Lung (tissue), 12 donors: Measurements from ENCODE around the gene ZBTB4. TPM values are rescaled to one million over a fixed set of nuclear protein-coding genes. Genes with fewer than 3 reads are reported as not detected.
A peak's percentile ranks its signal among the peaks of the same experiment; 100 is the strongest.

Experiments used
- ATAC-seq: fragments of 200-7000 bp; cut with Tn5 transposase; one replicate; pipeline ENCODE4 v1.9.1; 2020; ENCODE audit warnings: moderate number of reproducible peaks; ENCODE audit not compliant: insufficient read depth, low FRiP score
- DNase-seq, 3 donors: peaks; one replicate each; pipeline ENCODE4 v3.0.0-alpha.2; 2013 to 2017
- H3K27ac ChIP-seq, 2 donors: one replicate each; pipeline ENCODE4 v1.5.1; 2013; ENCODE audit warnings: mild to moderate bottlenecking in 2 of 2, moderate library complexity in 2 of 2, control low read depth in 1 of 2, inconsistent platforms in 1 of 2, low read depth in 1 of 2, low read length in 1 of 2
- H3K27me3 ChIP-seq, 3 donors: one replicate each; pipeline ENCODE4 v1.5.1; 2013; ENCODE audit warnings: low read length in 2 of 3; ENCODE audit not compliant: control insufficient read depth in 3 of 3, insufficient read depth in 3 of 3
- H3K36me3 ChIP-seq, 4 donors: one replicate each; pipeline ENCODE4 v1.5.1; 2013; ENCODE audit warnings: low read length in 4 of 4, mild to moderate bottlenecking in 1 of 4, moderate library complexity in 1 of 4; ENCODE audit not compliant: control insufficient read depth in 4 of 4, insufficient read depth in 4 of 4
- H3K4me1 ChIP-seq, 5 donors: one replicate each; pipeline ENCODE4 v1.5.1; 2013; ENCODE audit warnings: low read length in 5 of 5, mild to moderate bottlenecking in 2 of 5, moderate library complexity in 1 of 5; ENCODE audit not compliant: control insufficient read depth in 5 of 5, insufficient read depth in 5 of 5
- H3K4me3 ChIP-seq: one replicate; pipeline ENCODE4 v1.5.1; 2013; ENCODE audit warnings: mild to moderate bottlenecking, control low read depth, moderate library complexity
- H3K9ac ChIP-seq, 2 donors: one replicate each; pipeline ENCODE4 v1.5.1; 2013; ENCODE audit warnings: low read length in 2 of 2, control low read depth in 1 of 2; ENCODE audit not compliant: insufficient read depth in 1 of 2
- H3K9me3 ChIP-seq, 4 donors: one replicate each; pipeline ENCODE4 v1.5.1; 2013; ENCODE audit warnings: low read length in 3 of 4, mild to moderate bottlenecking in 1 of 4, moderate library complexity in 1 of 4; ENCODE audit not compliant: control insufficient read depth in 4 of 4, insufficient read depth in 3 of 4
- WGBS, 2 donors: extraction: QIAGEN DNeasy Blood & Tissue Kit; methylation state at CpG; one replicate each; pipeline ENCODE4 v1.1.7; 2013; 5-methylcytosine and 5-hydroxymethylcytosine counted together
- polyA plus RNA-seq, 2 donors: library from polyadenylated mRNA; stranded (reverse); fragments of 200-250 nt; gene quantifications; one replicate each; pipeline ENCODE4 v1.2.1, GENCODE V29; 2013
- total RNA-seq, 2 donors: library from RNA; depleted of rRNA in 1 of 2; stranded (reverse); fragments of >200 nt in 1 of 2; gene quantifications; one replicate each; pipeline ENCODE4 v1.2.1, GENCODE V29; 2014 to 2021
- TF ChIP-seq, protein P1 (sequence below): IDR thresholded peaks from 2 replicates; pipeline ENCODE4 v1.5.1; 2012; ENCODE audit warnings: mild to moderate bottlenecking; ENCODE audit errors: control extremely low read depth, extremely low read depth
- donor health status: control.
- donor health status: control.
- donor health status: Bipolar disorder and iron deficiency.
- donor health status: healthy.
- donor health status: DM: yes; HTN: yes; CAD: no.

The ZBTB4 gene
- total and polyA plus RNA-seq, 4 donors, result 20.1 to 56.4 (median 33.5) TPM

- WGBS, 2 donors, result 76 to 85% methylated on average over 33 of the region's 33 CpGs
- Histone ChIP-seq H3K27ac (peak overlapping the region in 1 of 2 donors; percentile 59), H3K9me3 (no peaks in the 10 kb centered on the region), H3K4me3 (no peak overlapping the region), H3K27me3 (no peaks in the 10 kb centered on the region), H3K9ac (no peak overlapping the region), H3K4me1 (peaks cover 0 to 13% (median 4%) of the 10 kb centered on the region in 5 donors), H3K36me3 (peaks cover 2 to 40% (median 15%) of the 10 kb centered on the region in 4 donors)
- peak in 2 of 3 donors; percentile 54 to 57 for DNase-seq
- no peak for ATAC-seq
- TF ChIP-seq, protein P1, sequence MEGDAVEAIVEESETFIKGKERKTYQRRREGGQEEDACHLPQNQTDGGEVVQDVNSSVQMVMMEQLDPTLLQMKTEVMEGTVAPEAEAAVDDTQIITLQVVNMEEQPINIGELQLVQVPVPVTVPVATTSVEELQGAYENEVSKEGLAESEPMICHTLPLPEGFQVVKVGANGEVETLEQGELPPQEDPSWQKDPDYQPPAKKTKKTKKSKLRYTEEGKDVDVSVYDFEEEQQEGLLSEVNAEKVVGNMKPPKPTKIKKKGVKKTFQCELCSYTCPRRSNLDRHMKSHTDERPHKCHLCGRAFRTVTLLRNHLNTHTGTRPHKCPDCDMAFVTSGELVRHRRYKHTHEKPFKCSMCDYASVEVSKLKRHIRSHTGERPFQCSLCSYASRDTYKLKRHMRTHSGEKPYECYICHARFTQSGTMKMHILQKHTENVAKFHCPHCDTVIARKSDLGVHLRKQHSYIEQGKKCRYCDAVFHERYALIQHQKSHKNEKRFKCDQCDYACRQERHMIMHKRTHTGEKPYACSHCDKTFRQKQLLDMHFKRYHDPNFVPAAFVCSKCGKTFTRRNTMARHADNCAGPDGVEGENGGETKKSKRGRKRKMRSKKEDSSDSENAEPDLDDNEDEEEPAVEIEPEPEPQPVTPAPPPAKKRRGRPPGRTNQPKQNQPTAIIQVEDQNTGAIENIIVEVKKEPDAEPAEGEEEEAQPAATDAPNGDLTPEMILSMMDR, result no peak
Measured at GRCh38 chr17:7465597-7466275, 13.7 kb downstream of the ZBTB4 start.

- peaks cover 2 to 40% (median 15%) of the 10 kb centered on the region in 4 donors for H3K36me3 ChIP-seq
- H3K9me3 ChIP-seq, result no peaks in the 10 kb centered on the region
- DNase-seq, result no peak
- H3K27me3 ChIP-seq, result no peaks in the 10 kb centered on the region
- H3K27ac ChIP-seq, result no peak overlapping the region
- no peak overlapping the region for H3K4me3 ChIP-seq
- TF ChIP-seq, protein P1, result no peak
- peaks cover 0 to 11% (median 4%) of the 10 kb centered on the region in 5 donors for H3K4me1 ChIP-seq
- no peak for ATAC-seq
- no peak overlapping the region for H3K9ac ChIP-seq
- WGBS, 2 donors, result 90% methylated on average over 9 of the region's 9 CpGs
Measured at GRCh38 chr17:7464081-7464480, 15.3 kb downstream of the ZBTB4 start.

GRCh38 chr17:7463372-7463846, 16.0 kb downstream of the ZBTB4 start:
- no peaks in the 10 kb centered on the region for H3K9me3 ChIP-seq
- peaks cover 2 to 40% (median 13%) of the 10 kb centered on the region in 4 donors for H3K36me3 ChIP-seq
- ATAC-seq (no peak), DNase-seq (no peak)
- peaks cover 0 to 11% (median 4%) of the 10 kb centered on the region in 5 donors for H3K4me1 ChIP-seq
- 90 to 93% methylated on average over 14 of the region's 14 CpGs for whole genome bisulfite sequencing, 2 donors
- no peak overlapping the region for H3K9ac ChIP-seq
- H3K4me3 ChIP-seq, result no peak overlapping the region
- TF ChIP-seq, protein P1, result no peak
- no peak overlapping the region for H3K27ac ChIP-seq
- H3K27me3 ChIP-seq, result no peaks in the 10 kb centered on the region
